Measurements from ENCODE around the gene ZNF335. TPM values are rescaled to one million over a fixed set of nuclear protein-coding genes. Genes with fewer than 3 reads are reported as not detected.

Gene ZNF335
- total RNA-seq, 1 experiment from 2014 or later: 26.9 TPM

DNA sequence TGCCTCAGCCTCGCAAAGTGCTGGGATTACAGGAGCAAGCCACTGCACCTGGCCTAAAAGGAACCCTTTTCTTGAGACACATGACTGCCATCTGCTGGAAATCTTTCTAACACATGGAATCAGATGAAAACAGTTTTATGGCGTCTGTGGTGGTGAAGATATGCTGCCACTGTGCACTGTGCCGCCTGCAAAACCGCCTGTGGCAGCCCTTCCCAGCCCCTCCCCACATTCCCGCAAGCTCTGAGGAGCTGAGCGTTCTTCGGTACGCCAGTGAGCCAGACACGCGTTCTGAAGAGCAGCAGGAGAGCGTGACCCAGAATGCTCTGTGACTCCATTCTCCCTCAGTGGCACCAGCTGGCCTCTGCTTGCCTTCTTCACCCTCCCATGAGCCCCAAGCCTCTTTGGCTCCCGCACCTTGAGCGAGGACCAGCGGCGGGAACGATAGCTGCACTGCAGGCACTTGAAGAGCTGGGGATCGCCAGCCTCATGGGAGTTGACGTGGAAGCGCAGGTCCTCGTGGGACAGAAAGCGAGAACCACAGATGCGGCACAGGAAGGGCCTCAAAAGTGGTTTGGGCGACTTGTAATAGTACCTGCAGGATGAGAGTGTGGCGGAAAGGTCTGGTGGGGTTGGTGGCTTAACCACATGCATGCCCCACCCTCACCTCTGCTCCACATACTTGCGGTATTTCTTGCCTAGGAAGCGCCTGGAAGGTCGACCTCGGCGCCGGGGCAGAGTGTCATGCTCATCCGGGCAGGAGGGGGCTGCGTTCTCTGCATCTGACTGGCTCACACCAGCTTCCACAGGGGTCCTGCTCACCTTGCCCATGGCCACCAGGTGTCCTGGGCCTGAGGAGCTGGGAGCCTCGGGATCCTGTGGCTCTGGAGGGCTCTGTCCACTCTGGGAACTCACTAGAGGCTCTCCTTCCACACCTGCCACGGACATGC, 8.7 kb downstream of the ZNF335 start:
- BruUV-seq (replicated peaks): no TSS peak
- POLR2A ChIA-PET: interaction anchor here (0.7 to 4.8 kb wide), 8 partner anchors 9 to 164 kb away, joined by 3 to 21 read pairs (median 4); partner anchors contain the start of gene PCIF1
- no peaks in the 10 kb centered on the region for H3K27me3 Mint-ChIP-seq (ENCODE audit: insufficient read depth, unreplicated experiment)

DNA sequence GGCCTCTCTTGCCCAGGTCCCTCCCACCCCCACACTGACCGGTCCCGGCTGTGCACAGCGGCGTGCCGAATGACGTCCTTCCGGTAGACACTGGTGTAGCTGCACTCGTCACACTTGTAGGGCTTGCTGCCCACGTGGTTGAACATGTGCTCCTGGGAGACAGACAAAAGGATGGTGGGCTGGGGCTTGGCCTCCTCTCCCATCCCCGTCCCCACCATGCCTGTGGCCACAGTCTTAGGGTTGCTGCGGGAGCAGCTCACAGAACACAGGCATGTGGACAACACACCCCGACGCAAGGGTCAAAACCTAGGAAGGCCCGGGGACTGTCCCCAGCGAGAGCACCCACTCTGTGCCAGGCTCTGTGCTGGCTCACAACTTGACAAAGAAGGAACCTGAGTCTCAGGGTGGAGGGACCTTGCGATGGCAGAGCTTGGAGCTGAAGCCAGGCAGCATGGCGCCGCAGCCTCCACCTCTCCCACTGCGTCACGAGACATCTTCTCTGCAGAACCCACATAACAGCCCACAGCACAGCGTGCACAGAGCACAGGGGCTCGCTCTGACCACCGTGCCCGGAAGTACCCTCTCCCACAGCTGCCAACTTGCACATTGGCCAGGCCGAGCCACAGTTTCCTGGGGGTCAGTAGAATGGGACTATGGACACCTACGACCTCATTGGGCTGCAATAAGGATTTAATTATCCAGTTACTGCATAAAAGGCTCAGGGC, 9.8 kb downstream of the ZNF335 start:
- POLR2A ChIA-PET: interaction anchor here (0.6 to 4.8 kb wide), 7 partner anchors 10 to 162 kb away, joined by 3 to 21 read pairs (median 4); partner anchors contain the start of gene PCIF1

More for the DNA sequence above, 8.7 kb downstream of the ZNF335 start:
- TF ChIP-seq, protein P1, sequence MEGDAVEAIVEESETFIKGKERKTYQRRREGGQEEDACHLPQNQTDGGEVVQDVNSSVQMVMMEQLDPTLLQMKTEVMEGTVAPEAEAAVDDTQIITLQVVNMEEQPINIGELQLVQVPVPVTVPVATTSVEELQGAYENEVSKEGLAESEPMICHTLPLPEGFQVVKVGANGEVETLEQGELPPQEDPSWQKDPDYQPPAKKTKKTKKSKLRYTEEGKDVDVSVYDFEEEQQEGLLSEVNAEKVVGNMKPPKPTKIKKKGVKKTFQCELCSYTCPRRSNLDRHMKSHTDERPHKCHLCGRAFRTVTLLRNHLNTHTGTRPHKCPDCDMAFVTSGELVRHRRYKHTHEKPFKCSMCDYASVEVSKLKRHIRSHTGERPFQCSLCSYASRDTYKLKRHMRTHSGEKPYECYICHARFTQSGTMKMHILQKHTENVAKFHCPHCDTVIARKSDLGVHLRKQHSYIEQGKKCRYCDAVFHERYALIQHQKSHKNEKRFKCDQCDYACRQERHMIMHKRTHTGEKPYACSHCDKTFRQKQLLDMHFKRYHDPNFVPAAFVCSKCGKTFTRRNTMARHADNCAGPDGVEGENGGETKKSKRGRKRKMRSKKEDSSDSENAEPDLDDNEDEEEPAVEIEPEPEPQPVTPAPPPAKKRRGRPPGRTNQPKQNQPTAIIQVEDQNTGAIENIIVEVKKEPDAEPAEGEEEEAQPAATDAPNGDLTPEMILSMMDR (IDR thresholded peaks at IDR 0.05; ENCODE audit: unreplicated experiment): peak; percentile 44
- Mint-ChIP-seq H3K4me1 (ENCODE audit: insufficient read depth, unreplicated experiment) (no peaks in the 10 kb centered on the region), H3K9me3 (ENCODE audit: unreplicated experiment) (no peaks in the 10 kb centered on the region), H3K27ac (ENCODE audit: low read depth, unreplicated experiment) (no peak overlapping the region), H3K36me3 (ENCODE audit: insufficient read depth, unreplicated experiment) (peaks cover 86% of the 10 kb centered on the region), H3K4me3 (ENCODE audit: unreplicated experiment) (no peak overlapping the region)
- CTCF ChIA-PET: interaction anchor here (0.6 to 6.5 kb wide), 23 partner anchors 6 to 438 kb away, joined by 3 to 76 read pairs (median 4); no protein-coding TSS in a partner anchor
- peak; percentile 63 for DNase-seq (ENCODE audit: unreplicated experiment)
- intact Hi-C loops (cut with micrococcal nuclease): loop anchor here (1.0 to 2.0 kb wide), 2 partner anchors 29 to 71 kb away; partner anchors contain the start of gene PCIF1

DNA sequence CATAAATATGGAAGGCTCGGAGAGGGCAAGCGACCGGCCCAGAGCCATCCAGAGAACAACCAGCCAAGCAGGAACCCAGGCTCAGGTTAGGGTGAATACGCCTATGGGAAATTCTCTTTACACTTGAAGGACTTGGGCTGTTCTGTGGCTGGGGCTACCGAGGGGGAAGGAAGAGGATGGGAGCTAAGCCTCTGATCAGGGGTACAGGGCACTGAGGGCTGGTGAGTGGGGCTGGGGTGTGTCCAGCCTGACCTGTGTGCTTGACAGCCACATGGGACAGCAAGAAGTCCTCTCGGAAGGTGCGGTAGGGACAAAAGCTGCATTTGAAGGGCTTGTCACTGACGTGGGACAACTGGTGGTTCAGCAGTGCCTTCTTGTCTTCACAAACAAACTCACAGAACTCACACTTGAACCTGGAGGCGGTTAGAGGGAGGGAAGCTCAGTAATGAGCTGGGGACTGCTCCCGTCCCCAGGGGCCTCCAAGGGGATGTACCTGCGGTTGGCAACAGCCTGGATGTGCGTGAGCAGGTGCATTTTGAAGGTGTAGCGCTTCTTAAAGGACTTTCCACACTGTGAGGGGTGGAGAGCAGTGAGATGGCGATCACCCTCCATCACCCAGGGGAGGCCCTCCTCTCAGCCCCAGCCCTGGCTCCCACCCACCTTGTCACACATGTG, 11.9 kb downstream of the ZNF335 start:
- BruUV-seq (replicated peaks): no TSS peak
- intact Hi-C loops (cut with micrococcal nuclease): no loop called here
- no peak for DNase-seq (ENCODE audit: unreplicated experiment)
- no peaks in the 10 kb centered on the region for H3K27me3 Mint-ChIP-seq (ENCODE audit: insufficient read depth, unreplicated experiment)
- ChIA-PET POLR2A (interaction anchor here (1.1 to 4.8 kb wide), 4 partner anchors 7 to 26 kb away, joined by 3 to 29 read pairs (median 12); partner anchors contain the start of genes PCIF1 and ZNF335), CTCF (interaction anchor here (0.5 to 6.5 kb wide), 6 partner anchors 9 to 185 kb away, joined by 3 to 76 read pairs (median 7); partner anchors contain the start of genes CTSA and NEURL2)
- H3K9me3 Mint-ChIP-seq (ENCODE audit: unreplicated experiment): no peaks in the 10 kb centered on the region
- no peaks in the 10 kb centered on the region for H3K4me1 Mint-ChIP-seq (ENCODE audit: insufficient read depth, unreplicated experiment)
- no peak overlapping the region for H3K4me3 Mint-ChIP-seq (ENCODE audit: unreplicated experiment)
- H3K27ac Mint-ChIP-seq (ENCODE audit: low read depth, unreplicated experiment): no peak overlapping the region
- peaks cover 75% of the 10 kb centered on the region for H3K36me3 Mint-ChIP-seq (ENCODE audit: insufficient read depth, unreplicated experiment)
- TF ChIP-seq, protein P1 (IDR thresholded peaks at IDR 0.05; ENCODE audit: unreplicated experiment): no peak

More for the DNA sequence above, 9.8 kb downstream of the ZNF335 start:
- H3K27me3 Mint-ChIP-seq (ENCODE audit: insufficient read depth, unreplicated experiment): no peaks in the 10 kb centered on the region
- intact Hi-C loops (cut with micrococcal nuclease): loop anchor here (2.0 kb wide), 1 partner anchor 27 kb away; the partner anchor contains the start of gene PCIF1
- H3K4me3 Mint-ChIP-seq (ENCODE audit: unreplicated experiment): no peak overlapping the region
- CTCF ChIA-PET: interaction anchor here (0.5 to 6.5 kb wide), 22 partner anchors 7 to 1114 kb away, joined by 3 to 76 read pairs (median 4); partner anchors contain the start of genes CTSA and NEURL2
- H3K9me3 Mint-ChIP-seq (ENCODE audit: unreplicated experiment): no peaks in the 10 kb centered on the region
- no peaks in the 10 kb centered on the region for H3K4me1 Mint-ChIP-seq (ENCODE audit: insufficient read depth, unreplicated experiment)
- no peak for DNase-seq (ENCODE audit: unreplicated experiment)
- H3K36me3 Mint-ChIP-seq (ENCODE audit: insufficient read depth, unreplicated experiment): peaks cover 77% of the 10 kb centered on the region
- no TSS peak for BruUV-seq (replicated peaks)
- TF ChIP-seq, protein P1 (IDR thresholded peaks at IDR 0.05; ENCODE audit: unreplicated experiment): no peak
- no peak overlapping the region for H3K27ac Mint-ChIP-seq (ENCODE audit: low read depth, unreplicated experiment)
